ENCODE results near the gene POU2F1. TPM values are rescaled to one million over a fixed set of nuclear protein-coding genes. Genes with fewer than 3 reads are reported as not detected.

The POU2F1 gene
- total and polyA plus RNA-seq, 2 experiments from 2014 or later = 38.8 to 66.1 TPM

GRCh38 chr1:167344112-167344511 lies 123.4 kb downstream of the POU2F1 start:
- Histone ChIP-seq H3K36me3 (ENCODE audit: insufficient read depth) (no peaks in the 10 kb centered on the region), H3K27ac (ENCODE audit: low read depth) (no peak overlapping the region), H2AFZ (no peak overlapping the region), H4K20me1 (replicated peaks; ENCODE audit: insufficient read depth) (no peaks in the 10 kb centered on the region; the same call in 1 of the 2 replicates), H3K79me2 (replicated peaks; ENCODE audit: insufficient read depth) (peaks cover 42% of the 10 kb centered on the region), H3F3A (replicated peaks; ENCODE audit: low read depth) (no peaks in the 10 kb centered on the region), H3K9me2 (ENCODE audit: insufficient read depth) (no peaks in the 10 kb centered on the region), H3K4me3 (no peak overlapping the region), H3K4me2 (peak overlapping the region; percentile 16; the same call in 1 of the 2 replicates), H3K4me1 (ENCODE audit: insufficient read depth) (peaks cover 24% of the 10 kb centered on the region), H3K27me3 (ENCODE audit: insufficient read depth) (no peaks in the 10 kb centered on the region)
- ATAC-seq (no peak), DNase-seq (ENCODE audit: low spot score) (no peak)
- Mint-ChIP-seq H3K27me3 (ENCODE audit: insufficient read depth, low read depth, poor library complexity) (peaks cover 6% of the 10 kb centered on the region), H3K36me3 (ENCODE audit: low read depth) (peaks cover 16% of the 10 kb centered on the region), H3K4me1 (peaks cover 23% of the 10 kb centered on the region), H3K27ac (no peak overlapping the region), H3K9me3 (no peaks in the 10 kb centered on the region), H3K4me3 (no peak overlapping the region)
- TF ChIP-seq ZNF331 (CRISPR knock-in tag; IDR thresholded peaks at IDR 0.05; ENCODE audit: low read depth) (no peak), ZNF114 (CRISPR knock-in tag; IDR thresholded peaks at IDR 0.05) (no peak)
- TF ChIP-seq, protein P1, sequence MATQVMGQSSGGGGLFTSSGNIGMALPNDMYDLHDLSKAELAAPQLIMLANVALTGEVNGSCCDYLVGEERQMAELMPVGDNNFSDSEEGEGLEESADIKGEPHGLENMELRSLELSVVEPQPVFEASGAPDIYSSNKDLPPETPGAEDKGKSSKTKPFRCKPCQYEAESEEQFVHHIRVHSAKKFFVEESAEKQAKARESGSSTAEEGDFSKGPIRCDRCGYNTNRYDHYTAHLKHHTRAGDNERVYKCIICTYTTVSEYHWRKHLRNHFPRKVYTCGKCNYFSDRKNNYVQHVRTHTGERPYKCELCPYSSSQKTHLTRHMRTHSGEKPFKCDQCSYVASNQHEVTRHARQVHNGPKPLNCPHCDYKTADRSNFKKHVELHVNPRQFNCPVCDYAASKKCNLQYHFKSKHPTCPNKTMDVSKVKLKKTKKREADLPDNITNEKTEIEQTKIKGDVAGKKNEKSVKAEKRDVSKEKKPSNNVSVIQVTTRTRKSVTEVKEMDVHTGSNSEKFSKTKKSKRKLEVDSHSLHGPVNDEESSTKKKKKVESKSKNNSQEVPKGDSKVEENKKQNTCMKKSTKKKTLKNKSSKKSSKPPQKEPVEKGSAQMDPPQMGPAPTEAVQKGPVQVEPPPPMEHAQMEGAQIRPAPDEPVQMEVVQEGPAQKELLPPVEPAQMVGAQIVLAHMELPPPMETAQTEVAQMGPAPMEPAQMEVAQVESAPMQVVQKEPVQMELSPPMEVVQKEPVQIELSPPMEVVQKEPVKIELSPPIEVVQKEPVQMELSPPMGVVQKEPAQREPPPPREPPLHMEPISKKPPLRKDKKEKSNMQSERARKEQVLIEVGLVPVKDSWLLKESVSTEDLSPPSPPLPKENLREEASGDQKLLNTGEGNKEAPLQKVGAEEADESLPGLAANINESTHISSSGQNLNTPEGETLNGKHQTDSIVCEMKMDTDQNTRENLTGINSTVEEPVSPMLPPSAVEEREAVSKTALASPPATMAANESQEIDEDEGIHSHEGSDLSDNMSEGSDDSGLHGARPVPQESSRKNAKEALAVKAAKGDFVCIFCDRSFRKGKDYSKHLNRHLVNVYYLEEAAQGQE (IDR thresholded peaks at IDR 0.05; ENCODE audit: unreplicated experiment) = no peak
- TF ChIP-seq, protein P2, sequence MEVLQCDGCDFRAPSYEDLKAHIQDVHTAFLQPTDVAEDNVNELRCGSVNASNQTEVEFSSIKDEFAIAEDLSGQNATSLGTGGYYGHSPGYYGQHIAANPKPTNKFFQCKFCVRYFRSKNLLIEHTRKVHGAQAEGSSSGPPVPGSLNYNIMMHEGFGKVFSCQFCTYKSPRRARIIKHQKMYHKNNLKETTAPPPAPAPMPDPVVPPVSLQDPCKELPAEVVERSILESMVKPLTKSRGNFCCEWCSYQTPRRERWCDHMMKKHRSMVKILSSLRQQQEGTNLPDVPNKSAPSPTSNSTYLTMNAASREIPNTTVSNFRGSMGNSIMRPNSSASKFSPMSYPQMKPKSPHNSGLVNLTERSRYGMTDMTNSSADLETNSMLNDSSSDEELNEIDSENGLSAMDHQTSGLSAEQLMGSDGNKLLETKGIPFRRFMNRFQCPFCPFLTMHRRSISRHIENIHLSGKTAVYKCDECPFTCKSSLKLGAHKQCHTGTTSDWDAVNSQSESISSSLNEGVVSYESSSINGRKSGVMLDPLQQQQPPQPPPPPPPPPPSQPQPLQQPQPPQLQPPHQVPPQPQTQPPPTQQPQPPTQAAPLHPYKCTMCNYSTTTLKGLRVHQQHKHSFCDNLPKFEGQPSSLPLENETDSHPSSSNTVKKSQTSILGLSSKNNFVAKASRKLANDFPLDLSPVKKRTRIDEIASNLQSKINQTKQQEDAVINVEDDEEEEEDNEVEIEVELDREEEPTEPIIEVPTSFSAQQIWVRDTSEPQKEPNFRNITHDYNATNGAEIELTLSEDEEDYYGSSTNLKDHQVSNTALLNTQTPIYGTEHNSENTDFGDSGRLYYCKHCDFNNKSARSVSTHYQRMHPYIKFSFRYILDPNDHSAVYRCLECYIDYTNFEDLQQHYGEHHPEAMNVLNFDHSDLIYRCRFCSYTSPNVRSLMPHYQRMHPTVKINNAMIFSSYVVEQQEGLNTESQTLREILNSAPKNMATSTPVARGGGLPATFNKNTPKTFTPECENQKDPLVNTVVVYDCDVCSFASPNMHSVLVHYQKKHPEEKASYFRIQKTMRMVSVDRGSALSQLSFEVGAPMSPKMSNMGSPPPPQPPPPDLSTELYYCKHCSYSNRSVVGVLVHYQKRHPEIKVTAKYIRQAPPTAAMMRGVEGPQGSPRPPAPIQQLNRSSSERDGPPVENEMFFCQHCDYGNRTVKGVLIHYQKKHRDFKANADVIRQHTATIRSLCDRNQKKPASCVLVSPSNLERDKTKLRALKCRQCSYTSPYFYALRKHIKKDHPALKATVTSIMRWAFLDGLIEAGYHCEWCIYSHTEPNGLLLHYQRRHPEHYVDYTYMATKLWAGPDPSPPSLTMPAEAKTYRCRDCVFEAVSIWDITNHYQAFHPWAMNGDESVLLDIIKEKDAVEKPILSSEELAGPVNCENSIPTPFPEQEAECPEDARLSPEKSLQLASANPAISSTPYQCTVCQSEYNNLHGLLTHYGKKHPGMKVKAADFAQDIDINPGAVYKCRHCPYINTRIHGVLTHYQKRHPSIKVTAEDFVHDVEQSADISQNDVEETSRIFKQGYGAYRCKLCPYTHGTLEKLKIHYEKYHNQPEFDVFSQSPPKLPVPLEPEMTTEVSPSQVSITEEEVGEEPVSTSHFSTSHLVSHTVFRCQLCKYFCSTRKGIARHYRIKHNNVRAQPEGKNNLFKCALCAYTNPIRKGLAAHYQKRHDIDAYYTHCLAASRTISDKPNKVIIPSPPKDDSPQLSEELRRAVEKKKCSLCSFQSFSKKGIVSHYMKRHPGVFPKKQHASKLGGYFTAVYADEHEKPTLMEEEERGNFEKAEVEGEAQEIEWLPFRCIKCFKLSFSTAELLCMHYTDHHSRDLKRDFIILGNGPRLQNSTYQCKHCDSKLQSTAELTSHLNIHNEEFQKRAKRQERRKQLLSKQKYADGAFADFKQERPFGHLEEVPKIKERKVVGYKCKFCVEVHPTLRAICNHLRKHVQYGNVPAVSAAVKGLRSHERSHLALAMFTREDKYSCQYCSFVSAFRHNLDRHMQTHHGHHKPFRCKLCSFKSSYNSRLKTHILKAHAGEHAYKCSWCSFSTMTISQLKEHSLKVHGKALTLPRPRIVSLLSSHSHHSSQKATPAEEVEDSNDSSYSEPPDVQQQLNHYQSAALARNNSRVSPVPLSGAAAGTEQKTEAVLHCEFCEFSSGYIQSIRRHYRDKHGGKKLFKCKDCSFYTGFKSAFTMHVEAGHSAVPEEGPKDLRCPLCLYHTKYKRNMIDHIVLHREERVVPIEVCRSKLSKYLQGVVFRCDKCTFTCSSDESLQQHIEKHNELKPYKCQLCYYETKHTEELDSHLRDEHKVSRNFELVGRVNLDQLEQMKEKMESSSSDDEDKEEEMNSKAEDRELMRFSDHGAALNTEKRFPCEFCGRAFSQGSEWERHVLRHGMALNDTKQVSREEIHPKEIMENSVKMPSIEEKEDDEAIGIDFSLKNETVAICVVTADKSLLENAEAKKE (CRISPR knock-in tag; IDR thresholded peaks at IDR 0.05) = no peak
